ENCODE data around the gene ZNF275. TPM values are rescaled to one million over a fixed set of nuclear protein-coding genes. Genes with fewer than 3 reads are reported as not detected.

The ZNF275 gene
- total and polyA plus RNA-seq, 2 of the 4 experiments (the other 2 are of a cell fraction), result 6.6 to 9.7 TPM

DNA sequence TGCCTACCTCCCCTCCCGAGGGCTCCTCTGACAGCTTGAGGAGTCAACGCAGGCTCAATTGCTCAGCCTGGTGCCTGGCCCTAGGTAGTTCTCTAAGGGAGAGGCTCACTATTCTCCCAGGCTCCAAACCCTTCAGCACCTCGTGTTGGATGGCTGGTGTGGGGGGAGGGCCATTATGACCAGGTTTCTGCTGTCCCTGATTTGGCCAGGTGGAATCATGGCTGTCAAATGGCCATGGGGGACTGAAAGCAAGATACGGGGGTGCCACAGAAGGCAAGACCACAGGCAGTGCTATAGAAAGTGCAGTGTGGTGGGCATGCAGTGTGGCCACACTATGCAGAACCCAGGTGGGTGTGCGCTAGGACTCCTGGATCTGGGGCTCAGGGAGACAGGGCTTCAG, 21.9 kb upstream of the ZNF275 start:
- Histone ChIP-seq H4K5ac (ENCODE audit: low read depth, low read length) (no peak overlapping the region), H4K8ac (ENCODE audit: low read depth in 2 of 2, low read length in 2 of 2) (no peak overlapping the region), H3K9me1 (ENCODE audit: insufficient read depth, low read length) (no peaks in the 10 kb centered on the region), H3K9me3 (ENCODE audit: control insufficient read depth, insufficient read depth, low read length) (no peaks in the 10 kb centered on the region), H2AK9ac (replicated peaks; ENCODE audit: low read depth, low read length, poor library complexity) (no peak overlapping the region), H3K27ac (ENCODE audit: insufficient read depth, low read length) (no peak overlapping the region), H3K56ac (ENCODE audit: extremely low read depth, insufficient read depth, low read length) (no peak overlapping the region), H3K4me3 (ENCODE audit: insufficient read depth, low read depth, low read length) (no peak overlapping the region), H3K36me3 (ENCODE audit: control insufficient read depth, insufficient read depth, low read length) (no peaks in the 10 kb centered on the region), H2AFZ (replicated peaks; ENCODE audit: low read length, poor library complexity) (no peak overlapping the region), H4K91ac (ENCODE audit: insufficient read depth, low read depth, low read length) (no peak overlapping the region), H3K4me2 (ENCODE audit: low read depth, low read length) (no peak overlapping the region), H2BK5ac (ENCODE audit: low read depth, low read length, poor library complexity, severe bottlenecking) (no peak overlapping the region), H4K20me1 (ENCODE audit: insufficient read depth, low read length) (no peaks in the 10 kb centered on the region), H3K9ac (ENCODE audit: low read depth, low read length) (no peak overlapping the region), H3K27me3 (ENCODE audit: control insufficient read depth, insufficient read depth, low read length) (peaks cover 9% of the 10 kb centered on the region), H3K23ac (ENCODE audit: low read depth, low read length) (no peak overlapping the region), H3K18ac (ENCODE audit: low read depth, low read length) (no peak overlapping the region), H3K4me1 (ENCODE audit: control insufficient read depth, insufficient read depth, low read length) (no peaks in the 10 kb centered on the region), H2BK15ac (ENCODE audit: low read depth, low read length) (no peak overlapping the region), H2BK20ac (ENCODE audit: low read depth, low read length) (no peak overlapping the region), H3K14ac (replicated peaks; ENCODE audit: low read depth, low read length) (no peak overlapping the region), H2BK120ac (ENCODE audit: low read depth, low read length) (no peak overlapping the region), H2AK5ac (ENCODE audit: low read depth, low read length) (no peak overlapping the region), H3K4ac (ENCODE audit: low read depth, low read length) (no peak overlapping the region), H3K79me1 (ENCODE audit: low read depth in 1 of 2, low read length in 2 of 2) (no peaks in the 10 kb centered on the region)
- no TSS peak for BruUV-seq (replicated peaks)
- ChIA-PET POLR2A (ENCODE audit: unreplicated experiment) (no interaction called here), CTCF (no interaction called here)
- no peak for DNase-seq
- intact Hi-C loops (cut with micrococcal nuclease) (no loop called here), dilution Hi-C loops (cut with HindIII; ENCODE audit: low sequenced_read_pairs, unreplicated experiment) (no loop called here), in situ Hi-C loops (cut with MboI; ENCODE audit: low sequenced_read_pairs) (no loop called here)
- no peak for TF ChIP-seq NFE2L2 (IDR thresholded peaks at IDR 0.05; ENCODE audit: low read depth, low read length)
- no peak for TF ChIP-seq CHD1 (IDR thresholded peaks at IDR 0.05; ENCODE audit: low read depth, low read length)
- TF ChIP-seq MAZ (IDR thresholded peaks at IDR 0.05; ENCODE audit: borderline replicate concordance, low read depth, low read length), result no peak
- TF ChIP-seq POLR2A (IDR thresholded peaks at IDR 0.05; ENCODE audit: low read depth, low read length), result no peak
- 20% methylated on average over 1 of the region's 5 CpGs; no CpG with 5 or more reads in 1 of the 2 experiments for WGBS, 2 experiments (ENCODE audit: extremely low coverage in 2 of 2, insufficient read length in 1 of 2)
- ATAC-seq (ENCODE audit: low read depth), result no peak
